Osteocyte (in vitro differentiated cells): ENCODE results near the gene GLIS1. TPM values are rescaled to one million over a fixed set of nuclear protein-coding genes. Genes with fewer than 3 reads are reported as not detected.

Source experiments
- DNase-seq: peaks from one replicate; pipeline ENCODE4 v3.0.0; 2021; ENCODE audit warnings: mixed read lengths; ENCODE audit not compliant: unreplicated experiment; ENCODE audit errors: extremely low spot score
- H3K27ac Mint-ChIP-seq: one replicate; pipeline ENCODE4 v1.8.0; 2021; ENCODE audit warnings: mild to moderate bottlenecking, mixed read lengths; ENCODE audit not compliant: unreplicated experiment
- H3K27me3 Mint-ChIP-seq: one replicate; pipeline ENCODE4 v1.8.0; 2021; ENCODE audit warnings: mixed read lengths; ENCODE audit not compliant: unreplicated experiment
- H3K36me3 Mint-ChIP-seq: one replicate; pipeline ENCODE4 v1.8.0; 2021; ENCODE audit warnings: mixed read lengths; ENCODE audit not compliant: unreplicated experiment
- H3K4me1 Mint-ChIP-seq: one replicate; pipeline ENCODE4 v1.8.0; 2021; ENCODE audit warnings: mixed read lengths; ENCODE audit not compliant: unreplicated experiment
- H3K4me3 Mint-ChIP-seq: one replicate; pipeline ENCODE4 v1.8.0; 2021; ENCODE audit warnings: mild to moderate bottlenecking, moderate library complexity, mixed read lengths; ENCODE audit not compliant: unreplicated experiment
- H3K9me3 Mint-ChIP-seq: one replicate; pipeline ENCODE4 v1.8.0; 2021; ENCODE audit warnings: mixed read lengths; ENCODE audit not compliant: unreplicated experiment
- CTCF ChIP-seq: fragments of 200-600 bp; sonication (generic); IDR thresholded peaks from 2 replicates; pipeline ENCODE4 v1.5.0; 2021; ENCODE audit warnings: antibody characterized with exemption, mild to moderate bottlenecking, moderate library complexity
- total RNA-seq: library from RNA; stranded (reverse); gene quantifications from 2 replicates; pipeline ENCODE4 v1.2.1, GENCODE V29; 2021

Gene GLIS1
- total RNA-seq, 1 donor from 2014 or later, result 38.3 TPM

- TF ChIP-seq CTCF, result no peak
- Mint-ChIP-seq H3K36me3 (peaks cover 2% of the 10 kb centered on the region), H3K9me3 (no peaks in the 10 kb centered on the region), H3K4me3 (no peak overlapping the region), H3K27ac (no peak overlapping the region), H3K4me1 (peaks cover 90% of the 10 kb centered on the region), H3K27me3 (no peaks in the 10 kb centered on the region)
- no peak for DNase-seq
Measured at GRCh38 chr1:53694718-53695091, 44.3 kb downstream of the GLIS1 start.

GRCh38 chr1:53693773-53694717 lies 44.9 kb downstream of the GLIS1 start:
- no peak overlapping the region for H3K4me3 Mint-ChIP-seq
- peaks cover 97% of the 10 kb centered on the region for H3K4me1 Mint-ChIP-seq
- H3K27ac Mint-ChIP-seq, result peak overlapping the region; percentile 72
- TF ChIP-seq CTCF, result no peak
- DNase-seq, result no peak
- peaks cover 2% of the 10 kb centered on the region for H3K36me3 Mint-ChIP-seq
- no peaks in the 10 kb centered on the region for H3K27me3 Mint-ChIP-seq
- H3K9me3 Mint-ChIP-seq, result no peaks in the 10 kb centered on the region

- peak overlapping the region; percentile 72 for H3K27ac Mint-ChIP-seq
- peaks cover 99% of the 10 kb centered on the region for H3K4me1 Mint-ChIP-seq
- H3K27me3 Mint-ChIP-seq, result no peaks in the 10 kb centered on the region
- DNase-seq, result no peak
- H3K4me3 Mint-ChIP-seq, result no peak overlapping the region
- H3K9me3 Mint-ChIP-seq, result no peaks in the 10 kb centered on the region
- peaks cover 2% of the 10 kb centered on the region for H3K36me3 Mint-ChIP-seq
- TF ChIP-seq CTCF, result no peak
Measured at GRCh38 chr1:53693339-53693738, 45.6 kb downstream of the GLIS1 start.

- Mint-ChIP-seq H3K4me1 (peaks cover 99% of the 10 kb centered on the region), H3K27ac (peak overlapping the region; percentile 68), H3K9me3 (no peaks in the 10 kb centered on the region), H3K27me3 (no peaks in the 10 kb centered on the region), H3K4me3 (peak overlapping the region; percentile 32), H3K36me3 (peaks cover 2% of the 10 kb centered on the region)
- DNase-seq, result no peak
- no peak for TF ChIP-seq CTCF
Measured at GRCh38 chr1:53691326-53691725, 47.6 kb downstream of the GLIS1 start.

- no peaks in the 10 kb centered on the region for H3K27me3 Mint-ChIP-seq
- TF ChIP-seq CTCF, result no peak
- H3K4me1 Mint-ChIP-seq, result peaks cover 99% of the 10 kb centered on the region
Measured at GRCh38 chr1:53690411-53690810, 48.6 kb downstream of the GLIS1 start.

More at GRCh38 chr1:53690411-53690810, 48.6 kb downstream of the GLIS1 start:
- Mint-ChIP-seq H3K27ac (peak overlapping the region; percentile 95), H3K9me3 (no peaks in the 10 kb centered on the region), H3K36me3 (peaks cover 2% of the 10 kb centered on the region), H3K4me3 (no peak overlapping the region)
- no peak for DNase-seq
